ENCODE results near the gene FBXL22.

The FBXL22 gene

GRCh38 chr15:63597038-63597790, at the start of gene FBXL22:
FBXL22 (plus strand) TSS chr15:63597387; CDS start chr15:63597393, 6 bp downstream.
- DNase-seq, result no peak

GRCh38 chr15:63551400-63551799, 45.8 kb upstream of the FBXL22 start:
- peak; percentile 53 for DNase-seq

DNA sequence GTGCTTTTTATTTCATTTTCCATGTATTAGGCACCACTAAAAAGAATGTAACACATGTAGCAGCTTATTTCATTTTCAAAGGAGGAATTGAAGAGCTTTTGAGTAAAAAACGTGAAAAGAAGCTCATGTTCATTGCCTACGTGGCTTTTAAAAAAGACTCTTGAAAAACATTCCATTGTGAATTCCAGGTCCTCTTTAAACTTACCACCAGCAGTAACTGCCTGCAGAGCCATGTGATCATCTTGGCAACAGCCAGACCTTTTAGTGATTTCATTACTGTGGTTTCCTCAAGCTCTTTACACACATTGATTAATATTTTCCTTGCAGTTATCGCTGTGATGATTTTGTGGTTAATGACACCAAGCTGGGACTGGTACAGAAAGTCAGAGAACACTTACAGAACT, 43.8 kb upstream of the FBXL22 start:
- DNase-seq, result peak; percentile 90

GRCh38 chr15:63554337-63554927, 42.8 kb upstream of the FBXL22 start:
- DNase-seq, result no peak

- DNase-seq, result no peak
Measured at GRCh38 chr15:63555507-63555906, 41.7 kb upstream of the FBXL22 start.

- DNase-seq, result no peak
Measured at GRCh38 chr15:63556246-63556645, 40.9 kb upstream of the FBXL22 start.

DNA sequence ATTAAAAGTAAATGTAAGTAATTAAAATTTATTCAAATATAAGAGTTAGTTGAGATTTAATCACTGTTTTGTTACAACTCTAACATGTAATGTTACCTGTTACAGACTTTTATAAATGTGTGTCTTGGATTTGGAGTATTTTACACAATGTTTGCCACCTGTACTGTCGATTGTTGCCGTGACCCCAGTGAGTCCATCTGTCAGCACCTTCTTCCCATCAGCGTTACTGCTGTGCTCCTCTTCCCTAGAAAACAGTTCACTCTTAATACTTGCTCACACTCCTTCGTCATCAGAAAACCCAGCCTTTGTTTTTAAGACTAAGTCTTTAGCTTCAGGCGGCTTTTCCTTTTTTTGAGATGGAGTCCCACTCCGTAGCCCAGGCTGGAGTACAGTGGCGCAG, 40.5 kb upstream of the FBXL22 start:
- no peak for DNase-seq

- no peak for DNase-seq
Measured at GRCh38 chr15:63559753-63560152, 37.4 kb upstream of the FBXL22 start.

GRCh38 chr15:63560741-63561448, 36.3 kb upstream of the FBXL22 start:
- DNase-seq, result no peak

- DNase-seq, result no peak
Measured at GRCh38 chr15:63564093-63564492, 33.1 kb upstream of the FBXL22 start.

- DNase-seq, result no peak
Measured at GRCh38 chr15:63565536-63566186, 31.5 kb upstream of the FBXL22 start.

- no peak for DNase-seq
Measured at GRCh38 chr15:63572749-63573464, 24.3 kb upstream of the FBXL22 start.

- DNase-seq, result no peak
Measured at GRCh38 chr15:63573533-63573932, 23.7 kb upstream of the FBXL22 start.

DNA sequence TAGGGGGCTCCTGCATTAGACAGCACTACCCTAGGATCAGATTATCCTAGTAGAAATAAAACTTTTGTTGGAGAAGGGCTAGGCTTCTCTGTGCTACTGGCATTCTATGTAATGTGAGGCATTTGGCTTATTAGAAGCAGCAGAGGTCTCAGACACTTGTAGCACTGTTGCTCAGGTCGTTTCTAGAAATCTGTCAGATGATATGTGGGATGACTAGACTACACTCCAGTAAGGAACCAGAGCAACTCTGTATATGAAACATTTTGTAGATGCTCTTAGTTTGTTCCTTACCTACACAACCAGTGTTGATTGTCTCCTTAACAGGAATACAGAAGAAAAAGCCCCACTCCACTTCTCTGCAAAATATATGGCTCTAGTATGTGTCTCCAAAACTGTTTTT, 21.9 kb upstream of the FBXL22 start:
- no peak for DNase-seq

DNA sequence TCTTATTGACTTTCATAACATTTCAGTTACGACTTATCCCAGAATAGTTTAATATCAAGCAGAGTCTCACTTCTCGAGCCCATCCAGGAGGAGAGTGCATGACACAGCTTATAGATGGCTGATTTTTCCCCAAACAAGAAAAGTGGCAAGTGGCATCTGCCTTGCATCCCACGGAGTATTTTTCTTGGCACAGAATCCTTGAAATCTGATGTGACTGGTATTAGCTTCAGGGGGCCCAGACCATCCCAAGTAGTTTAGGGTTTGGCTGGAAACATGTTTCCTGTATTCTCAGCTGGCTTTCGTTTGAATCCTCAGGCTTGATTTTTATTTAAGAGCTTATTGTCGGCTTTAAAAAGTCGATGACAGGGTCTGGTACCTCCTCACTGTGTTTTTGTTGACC, 20.7 kb upstream of the FBXL22 start:
- no peak for DNase-seq

GRCh38 chr15:63582179-63582578, 15.0 kb upstream of the FBXL22 start:
- no peak for DNase-seq

GRCh38 chr15:63582718-63583426, 14.3 kb upstream of the FBXL22 start:
- DNase-seq, result peak; percentile 79

DNA sequence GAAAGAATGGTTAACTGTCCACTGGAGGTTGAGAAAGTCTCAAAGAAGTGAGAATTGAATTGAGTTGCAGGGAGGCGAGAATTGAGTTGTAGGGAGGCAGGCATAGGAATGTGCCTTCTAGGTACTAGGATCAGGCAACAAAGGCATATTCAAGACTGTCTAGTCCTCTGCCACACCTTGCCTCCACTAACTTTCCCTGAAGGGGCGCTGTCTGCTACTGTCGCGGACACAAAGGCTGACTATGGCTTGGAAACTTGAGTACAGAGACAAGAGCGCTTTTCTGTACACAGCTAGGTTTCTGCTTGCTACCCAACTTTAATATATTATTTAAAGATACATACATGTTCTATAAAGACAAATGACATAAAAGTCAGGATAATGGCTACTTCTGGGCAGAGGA, 10.4 kb upstream of the FBXL22 start:
- no peak for DNase-seq

DNA sequence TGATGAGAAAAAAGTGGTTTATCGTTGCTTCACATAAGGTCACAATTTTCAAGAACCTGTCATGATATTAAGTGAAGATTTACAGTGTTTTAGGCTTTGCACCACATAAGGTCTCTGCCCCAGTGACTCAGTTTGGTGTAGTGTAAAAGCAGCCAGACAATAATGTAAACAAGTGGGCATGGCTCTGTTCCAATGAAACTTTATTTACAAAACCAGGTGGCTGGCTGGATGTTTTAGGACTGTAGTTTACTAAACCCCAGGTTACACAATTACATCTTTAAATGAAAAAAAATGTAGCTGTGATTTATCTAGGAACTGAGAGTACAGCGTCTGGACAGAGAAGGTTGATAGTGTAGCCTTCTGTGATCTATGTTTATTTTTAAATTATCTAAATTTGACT, 9.7 kb upstream of the FBXL22 start:
- DNase-seq, result peak; percentile 61

GRCh38 chr15:63588826-63589225, 8.4 kb upstream of the FBXL22 start:
- no peak for DNase-seq

DNA sequence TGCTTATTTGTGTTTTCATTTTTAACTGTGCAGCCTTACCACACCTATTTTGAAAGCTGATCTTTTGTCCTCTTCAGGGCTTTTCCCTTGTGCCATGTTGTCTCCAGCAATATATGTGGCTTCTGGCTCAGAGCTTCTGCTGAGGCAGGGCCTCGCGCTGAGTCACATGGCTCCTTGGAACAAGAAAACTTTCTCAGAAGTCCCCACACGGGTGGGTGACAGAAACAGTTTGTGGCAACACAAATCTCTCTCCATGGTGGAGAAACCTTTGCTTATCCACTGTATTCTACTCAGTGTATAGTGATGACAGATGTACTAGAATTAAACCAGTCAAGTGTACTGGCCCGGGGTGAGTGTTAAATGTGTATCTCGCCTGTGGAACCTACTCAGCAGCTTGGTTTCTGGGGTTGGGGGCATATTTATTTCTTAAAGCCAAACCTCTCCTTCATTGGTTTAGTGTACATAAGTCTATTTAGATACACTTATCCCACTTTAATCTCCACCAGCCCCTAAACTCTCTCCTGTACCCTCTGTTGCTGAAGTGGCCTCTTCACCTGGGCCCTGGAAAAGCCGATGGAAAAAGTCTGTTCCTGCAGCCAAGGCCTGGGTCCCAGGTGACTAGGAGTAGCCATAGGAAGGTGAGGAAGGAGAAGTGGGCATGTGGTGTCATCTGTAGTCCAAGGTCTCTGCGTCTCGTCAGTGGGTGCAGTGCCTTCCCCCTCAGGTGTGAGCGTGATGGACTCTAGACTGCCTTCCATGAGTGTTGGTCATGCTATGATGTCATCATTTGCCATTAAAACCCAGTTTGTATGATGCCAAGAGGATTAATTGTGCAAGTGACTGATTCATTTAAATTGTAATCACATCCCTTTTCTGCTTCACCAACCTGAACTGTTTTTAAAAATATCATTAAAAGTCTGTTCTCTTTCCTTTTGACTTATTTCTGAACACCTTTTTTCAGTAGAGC, 3.2 kb upstream of the FBXL22 start:
- DNase-seq, result no peak
